ENCODE data around the gene TSPAN5. TPM values are rescaled to one million over a fixed set of nuclear protein-coding genes. Genes with fewer than 3 reads are reported as not detected.
A peak's percentile ranks its signal among the peaks of the same experiment; 100 is the strongest.

Gene TSPAN5
- polyA plus RNA-seq, 1 experiment = 190 TPM

- H3K4me3 ChIP-seq (ENCODE audit: low read depth, low read length) = peak overlapping the region; percentile 97
- DNase-seq (ENCODE audit: low read depth, low spot score) = no peak
- no peaks in the 10 kb centered on the region; the same call in 1 of the 2 replicates for H3K9me3 ChIP-seq (ENCODE audit: control insufficient read depth, insufficient read depth, low read length)
- TF ChIP-seq CTCF (IDR thresholded peaks at IDR 0.05; ENCODE audit: low read depth, low read length) = no peak
- CTCF ChIA-PET = interaction anchor here (3.4 kb wide), 1 partner anchor 189 kb away, joined by 30 read pairs; no protein-coding TSS in a partner anchor
- H3K27ac ChIP-seq (ENCODE audit: low read depth, low read length) = peak overlapping the region; percentile 24
- H3K27me3 ChIP-seq (ENCODE audit: control insufficient read depth, insufficient read depth, low read length) = no peaks in the 10 kb centered on the region
- POLR2A ChIA-PET = no interaction called here
Measured at GRCh38 chr4:98656886-98657285, 1.5 kb downstream of the TSPAN5 start.

GRCh38 chr4:98656443-98656842 lies 2.0 kb downstream of the TSPAN5 start:
- DNase-seq (ENCODE audit: low read depth, low spot score) = no peak
- Histone ChIP-seq H3K27me3 (ENCODE audit: control insufficient read depth, insufficient read depth, low read length) (no peaks in the 10 kb centered on the region), H3K27ac (ENCODE audit: low read depth, low read length) (no peak overlapping the region), H3K4me3 (ENCODE audit: low read depth, low read length) (peak overlapping the region; percentile 97), H3K9me3 (ENCODE audit: control insufficient read depth, insufficient read depth, low read length) (no peaks in the 10 kb centered on the region; the same call in 1 of the 2 replicates)
- POLR2A ChIA-PET = no interaction called here
- CTCF ChIA-PET = interaction anchor here (4.3 kb wide), 1 partner anchor 189 kb away, joined by 19 read pairs; no protein-coding TSS in a partner anchor
- no peak for TF ChIP-seq CTCF (IDR thresholded peaks at IDR 0.05; ENCODE audit: low read depth, low read length)

- TF ChIP-seq CTCF (IDR thresholded peaks at IDR 0.05; ENCODE audit: low read depth, low read length) = no peak
- H3K4me3 ChIP-seq (ENCODE audit: low read depth, low read length) = peak overlapping the region; percentile 97
- H3K27ac ChIP-seq (ENCODE audit: low read depth, low read length) = peak overlapping the region; percentile 88
- peak; percentile 91 for DNase-seq (ENCODE audit: low read depth, low spot score)
- H3K27me3 ChIP-seq (ENCODE audit: control insufficient read depth, insufficient read depth, low read length) = no peaks in the 10 kb centered on the region
- CTCF ChIA-PET = interaction anchor here (4.3 kb wide), 1 partner anchor 187 kb away, joined by 19 read pairs; no protein-coding TSS in a partner anchor
- H3K9me3 ChIP-seq (ENCODE audit: control insufficient read depth, insufficient read depth, low read length) = no peaks in the 10 kb centered on the region; the same call in 1 of the 2 replicates
- POLR2A ChIA-PET = interaction anchor here (0.6 to 1.3 kb wide), 4 partner anchors 143 to 275 kb away, joined by 3 to 8 read pairs (median 4); partner anchors contain the start of gene EIF4E
Measured at GRCh38 chr4:98653890-98654867, 4.2 kb downstream of the TSPAN5 start.

- TF ChIP-seq CTCF (IDR thresholded peaks at IDR 0.05; ENCODE audit: low read depth, low read length) = no peak
- Histone ChIP-seq H3K27ac (ENCODE audit: low read depth, low read length) (no peak overlapping the region), H3K9me3 (ENCODE audit: control insufficient read depth, insufficient read depth, low read length) (no peaks in the 10 kb centered on the region; the same call in 1 of the 2 replicates), H3K4me3 (ENCODE audit: low read depth, low read length) (no peak overlapping the region), H3K27me3 (ENCODE audit: control insufficient read depth, insufficient read depth, low read length) (no peaks in the 10 kb centered on the region)
- POLR2A ChIA-PET = no interaction called here
- CTCF ChIA-PET = interaction anchor here (4.3 kb wide), 1 partner anchor 185 kb away, joined by 19 read pairs; no protein-coding TSS in a partner anchor
- peak; percentile 37 for DNase-seq (ENCODE audit: low read depth, low spot score)
Measured at GRCh38 chr4:98652996-98653395, 5.4 kb downstream of the TSPAN5 start.

GRCh38 chr4:98648602-98649001 lies 9.8 kb downstream of the TSPAN5 start:
- TF ChIP-seq CTCF (IDR thresholded peaks at IDR 0.05; ENCODE audit: low read depth, low read length) = no peak
- ChIA-PET CTCF (interaction anchor here (0.8 to 3.5 kb wide), 2 partner anchors 21 to 181 kb away, joined by 3 to 13 read pairs; no protein-coding TSS in a partner anchor), POLR2A (no interaction called here)
- no peak for DNase-seq (ENCODE audit: low read depth, low spot score)
- Histone ChIP-seq H3K9me3 (ENCODE audit: control insufficient read depth, insufficient read depth, low read length) (no peaks in the 10 kb centered on the region), H3K27ac (ENCODE audit: low read depth, low read length) (no peak overlapping the region), H3K4me3 (ENCODE audit: low read depth, low read length) (no peak overlapping the region), H3K27me3 (ENCODE audit: control insufficient read depth, insufficient read depth, low read length) (no peaks in the 10 kb centered on the region)

All from AG04450 (cell line).